EL (cell line): ENCODE measurements around the gene NFKBIE.

ENCODE experiments used
- DNase-seq: peaks from one replicate; pipeline ENCODE4 v3.0.0-alpha.2; 2016

The NFKBIE gene

DNA sequence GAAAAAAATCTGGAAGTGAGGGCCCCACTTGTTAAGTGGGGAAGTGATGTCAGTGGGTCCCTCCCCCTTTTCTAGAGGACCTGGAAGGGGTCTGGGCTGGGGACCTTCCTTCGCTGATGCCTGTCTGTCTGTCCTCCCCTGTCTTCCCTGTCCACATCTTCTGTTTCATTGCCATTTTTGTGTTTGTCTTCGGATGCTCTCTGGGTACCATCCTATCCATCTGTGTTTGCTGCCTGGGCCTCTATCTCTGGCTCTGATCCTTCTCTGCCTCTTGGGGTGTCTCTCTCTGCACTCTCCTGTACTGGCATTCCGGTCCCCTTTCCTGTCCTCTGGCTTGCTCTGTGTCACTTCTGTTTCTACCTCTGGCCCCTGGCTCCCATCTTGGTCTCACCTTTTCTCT lies 7.2 kb upstream of the NFKBIE start:
- DNase-seq, result no peak

DNA sequence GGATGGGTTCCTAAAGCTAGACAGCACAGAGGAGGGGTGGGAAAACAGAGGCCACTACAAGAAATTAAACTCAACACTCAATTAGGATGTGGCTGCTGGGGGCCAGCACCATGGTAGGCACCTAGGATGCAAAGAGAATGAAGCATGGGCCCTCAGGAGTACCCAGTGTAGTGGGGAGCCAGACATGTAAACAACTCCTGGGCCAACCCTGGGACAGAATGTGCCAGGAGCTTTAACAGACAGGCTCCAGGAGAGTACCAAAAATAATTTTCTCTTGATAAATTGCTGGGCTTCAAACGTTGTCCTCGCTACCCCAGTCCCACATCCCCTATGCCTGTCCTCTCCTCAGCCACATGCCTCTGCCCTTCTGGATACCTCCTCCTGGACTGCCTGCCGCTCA lies 6.6 kb upstream of the NFKBIE start:
- DNase-seq, result no peak

GRCh38 chr6:44271406-44271723 lies 6.0 kb upstream of the NFKBIE start:
- no peak for DNase-seq

DNA sequence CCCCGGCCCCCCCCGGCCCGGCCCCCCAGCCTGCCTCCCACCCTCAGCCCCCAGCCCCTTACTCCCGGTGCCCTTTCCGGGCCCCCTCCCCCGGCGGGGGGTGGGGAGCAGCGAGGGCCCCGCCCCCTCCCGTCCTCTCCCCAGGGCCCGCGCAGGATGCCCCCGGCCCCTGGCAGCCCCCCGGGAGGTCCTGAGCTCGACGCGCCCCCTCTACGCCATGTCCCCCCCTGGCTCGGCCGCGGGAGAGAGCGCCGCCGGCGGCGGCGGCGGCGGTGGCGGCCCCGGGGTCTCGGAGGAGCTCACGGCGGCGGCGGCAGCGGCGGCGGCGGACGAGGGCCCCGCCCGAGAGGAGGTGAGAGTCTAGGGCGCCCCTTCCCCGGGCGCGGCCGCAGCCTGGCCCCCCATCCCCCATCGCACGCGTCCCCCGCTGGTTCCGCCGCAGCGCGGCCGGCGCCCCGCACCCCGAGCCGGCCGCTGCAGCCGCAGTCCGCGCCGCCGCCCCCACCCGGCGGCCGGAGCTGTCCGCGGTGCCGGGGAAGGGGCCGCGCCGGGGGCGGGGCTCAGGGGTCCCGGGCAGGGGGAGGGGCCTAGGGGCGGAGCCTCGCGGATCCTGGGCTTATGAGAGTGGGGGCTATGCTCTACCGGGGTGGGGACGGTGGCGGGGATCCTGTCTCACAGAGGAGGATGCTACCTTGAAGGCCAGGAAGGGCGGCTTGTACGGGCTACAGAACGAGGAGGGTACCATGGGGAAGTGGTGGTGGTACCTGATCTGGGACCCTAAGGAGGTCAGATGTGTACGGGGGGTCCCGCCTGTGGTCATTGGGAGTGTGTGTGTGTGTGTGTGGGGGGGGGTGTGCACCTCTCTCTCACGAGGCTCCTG lies 5.4 kb upstream of the NFKBIE start:
- DNase-seq, result no peak

DNA sequence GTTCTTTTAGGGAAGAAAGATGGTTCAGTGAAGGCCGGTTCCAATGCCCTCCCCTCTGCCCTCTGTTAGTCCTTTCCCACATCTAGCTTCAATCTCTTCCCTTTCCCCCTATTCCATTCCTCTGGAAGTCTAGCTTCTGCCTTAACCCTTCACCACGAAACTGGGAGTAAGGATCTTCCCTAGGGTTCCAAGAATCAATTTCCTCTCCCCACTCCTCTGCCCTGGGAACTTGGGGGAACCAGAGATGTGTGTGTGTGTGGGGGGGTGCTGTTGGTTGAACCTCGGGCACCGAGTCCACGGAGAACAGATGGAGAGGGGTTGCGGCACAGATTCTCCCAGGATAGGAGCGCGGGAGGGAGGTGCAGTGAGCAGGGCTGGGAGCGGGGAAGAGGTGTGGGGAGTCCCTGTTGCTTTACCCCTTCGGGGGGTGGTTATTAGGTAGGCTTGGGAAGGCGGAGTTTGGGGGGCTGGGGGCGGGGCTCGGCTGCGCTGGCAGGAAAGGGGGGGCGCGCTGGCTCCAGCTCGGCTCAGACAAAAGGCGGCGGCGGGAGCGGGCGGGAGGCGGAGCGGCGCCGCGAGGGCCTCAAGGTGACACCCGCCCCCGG lies 4.7 kb upstream of the NFKBIE start, which contains the start of gene TMEM151B:
TMEM151B (plus strand) TSS at position 530 of the 605 bp plus-strand sequence. CDS start 293 bp downstream, outside the sequence.
- no peak for DNase-seq

DNA sequence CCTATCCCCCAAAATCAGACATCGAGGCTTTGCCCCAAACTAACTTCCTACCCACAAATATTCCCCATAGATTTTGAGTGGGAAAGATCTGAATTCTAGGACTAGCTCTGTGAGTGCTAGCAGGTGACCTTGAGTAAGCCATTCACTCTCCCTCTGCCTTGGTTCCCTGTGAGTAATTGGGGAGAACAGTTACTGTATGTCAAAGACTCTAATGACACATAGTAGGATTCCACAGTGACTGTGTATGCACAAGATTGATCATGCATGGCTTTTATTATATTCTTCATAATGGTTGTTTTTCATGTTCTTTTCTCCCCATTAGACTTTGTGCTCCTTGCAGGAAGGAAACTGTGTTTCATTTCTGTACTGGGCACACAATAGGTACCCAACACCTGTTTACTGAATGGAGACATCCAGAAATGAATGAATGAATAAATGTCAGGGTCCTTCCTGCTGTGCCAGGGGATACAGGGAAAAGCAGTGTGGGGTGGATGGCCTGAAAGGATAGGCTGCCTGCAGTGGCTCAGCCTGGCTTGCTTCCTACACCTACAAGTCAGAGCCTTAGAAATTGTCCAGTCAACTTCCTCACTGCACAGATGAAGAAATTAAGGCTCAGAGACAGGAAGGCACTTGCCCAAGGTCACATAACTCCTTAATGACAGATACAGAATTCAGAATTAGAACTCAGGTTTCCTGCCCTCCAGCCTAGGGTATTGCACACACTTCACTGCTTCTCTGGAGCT lies 4.0 kb upstream of the NFKBIE start:
- DNase-seq, result no peak

GRCh38 chr6:44268095-44268628 lies 2.8 kb upstream of the NFKBIE start:
- DNase-seq, result no peak

DNA sequence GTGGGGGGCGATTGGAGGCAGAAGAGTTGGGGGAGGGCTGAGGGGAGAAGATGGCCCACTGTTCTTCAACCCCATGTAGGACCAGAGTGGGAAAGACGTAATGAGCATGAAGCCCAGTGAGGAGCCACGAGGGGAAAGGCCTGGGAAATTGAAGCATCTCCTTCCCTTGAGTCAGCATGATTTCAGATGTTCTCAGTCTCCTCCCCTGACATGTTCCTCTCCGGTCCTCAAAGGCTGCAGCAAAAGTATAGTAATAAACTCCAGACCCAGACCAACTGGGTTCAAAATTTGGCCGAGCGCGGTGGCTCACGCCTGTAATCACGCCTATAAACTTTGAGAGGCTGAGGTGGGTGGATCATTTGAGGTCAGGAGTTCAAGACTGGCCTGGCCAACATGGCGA lies 1.9 kb upstream of the NFKBIE start:
- DNase-seq, result no peak

GRCh38 chr6:44266347-44266746 lies 996 bp upstream of the NFKBIE start:
- no peak for DNase-seq

GRCh38 chr6:44265722-44266233 lies 427 bp upstream of the NFKBIE start:
- no peak for DNase-seq

- DNase-seq, result no peak
Measured at GRCh38 chr6:44264154-44265006, 971 bp downstream of the NFKBIE start.

- DNase-seq, result peak; percentile 71
Measured at GRCh38 chr6:44263354-44264100, 1.8 kb downstream of the NFKBIE start.

DNA sequence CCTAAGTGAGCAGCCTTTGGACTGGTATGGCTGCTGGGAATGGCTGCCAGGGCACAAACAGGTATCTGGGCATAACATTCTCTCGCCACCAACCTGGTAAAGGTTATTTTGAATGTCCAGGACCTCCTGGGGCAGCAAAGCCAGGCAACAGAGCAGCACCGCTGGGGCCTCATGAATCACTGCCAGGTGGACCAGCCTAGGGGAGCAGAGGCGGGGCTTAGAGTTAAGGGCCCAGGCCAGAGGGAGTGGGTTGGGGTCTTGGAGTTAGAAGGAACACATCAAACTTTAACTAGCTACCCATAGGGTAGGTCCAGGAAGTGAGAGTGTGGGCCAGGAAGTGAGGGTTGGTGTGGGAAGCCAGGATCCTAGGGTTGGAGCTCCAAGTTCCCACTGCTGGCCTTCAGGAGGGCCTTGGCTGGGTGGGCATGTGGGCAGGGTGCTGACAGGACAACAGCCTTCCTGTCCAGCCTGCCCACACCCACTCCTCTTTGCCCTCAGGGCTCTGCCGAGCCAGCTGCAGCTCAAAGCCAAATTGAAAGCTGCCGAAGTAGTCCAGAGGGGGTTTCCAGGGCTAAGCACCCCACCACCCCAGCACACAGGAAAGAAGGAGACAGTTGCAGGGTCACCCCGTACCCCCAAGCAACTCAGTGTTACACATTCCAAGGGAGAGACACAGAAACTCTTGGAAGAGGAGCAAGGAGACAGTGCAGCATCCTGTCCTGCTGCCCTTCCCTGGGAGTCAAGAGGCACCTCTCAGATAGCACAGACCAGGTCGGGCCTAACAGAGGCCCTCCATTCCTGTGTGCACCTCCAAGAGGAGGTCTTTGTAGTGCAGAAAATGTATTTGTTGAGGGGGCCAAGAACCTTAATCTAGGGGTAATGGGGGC lies 2.6 kb downstream of the NFKBIE start:
- no peak for DNase-seq

DNA sequence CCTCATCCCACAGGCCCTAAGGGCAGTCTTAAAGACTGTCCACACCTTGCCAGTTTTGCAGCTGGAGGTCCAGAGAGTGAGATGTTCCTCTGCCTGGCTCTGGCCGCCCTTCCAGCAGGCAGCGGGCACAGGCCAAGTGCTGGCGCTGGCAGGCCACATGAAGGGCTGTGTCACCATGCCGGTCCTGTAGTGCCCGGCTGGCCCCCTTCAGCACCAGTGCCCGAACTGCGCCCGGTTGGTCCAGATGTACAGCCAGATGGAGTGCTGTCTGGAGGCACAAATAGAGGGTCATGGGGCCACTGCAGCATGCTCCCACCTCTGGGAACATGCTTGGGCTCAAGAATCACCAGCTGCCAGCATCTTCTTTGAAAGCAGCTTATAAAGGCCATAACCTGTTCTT lies 3.8 kb downstream of the NFKBIE start:
- no peak for DNase-seq

GRCh38 chr6:44260451-44261297 lies 4.7 kb downstream of the NFKBIE start:
- DNase-seq, result no peak

- DNase-seq, result no peak
Measured at GRCh38 chr6:44260011-44260410, 5.3 kb downstream of the NFKBIE start.

DNA sequence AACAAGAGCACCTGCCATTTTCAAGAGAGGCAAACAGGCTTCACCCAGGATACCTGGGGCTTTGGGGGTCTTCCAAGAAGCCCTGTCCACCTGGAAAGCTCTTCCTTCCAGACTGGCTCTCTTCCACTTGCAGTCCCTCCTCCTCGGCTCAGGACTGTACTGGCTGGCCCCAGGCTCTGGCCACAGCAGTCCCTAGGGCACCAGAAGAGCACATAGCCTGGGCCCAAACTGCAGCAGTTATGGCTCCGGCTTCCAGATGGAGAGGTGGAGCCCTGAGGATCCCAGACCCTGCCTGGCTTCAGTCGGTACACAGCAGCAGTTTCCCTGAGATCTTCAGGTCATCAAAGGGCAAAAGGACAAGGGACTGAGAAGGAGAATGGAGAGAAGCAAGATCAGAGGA lies 6.4 kb downstream of the NFKBIE start:
- no peak for DNase-seq

- DNase-seq, result no peak
Measured at GRCh38 chr6:44258325-44258863, 7.0 kb downstream of the NFKBIE start.

DNA sequence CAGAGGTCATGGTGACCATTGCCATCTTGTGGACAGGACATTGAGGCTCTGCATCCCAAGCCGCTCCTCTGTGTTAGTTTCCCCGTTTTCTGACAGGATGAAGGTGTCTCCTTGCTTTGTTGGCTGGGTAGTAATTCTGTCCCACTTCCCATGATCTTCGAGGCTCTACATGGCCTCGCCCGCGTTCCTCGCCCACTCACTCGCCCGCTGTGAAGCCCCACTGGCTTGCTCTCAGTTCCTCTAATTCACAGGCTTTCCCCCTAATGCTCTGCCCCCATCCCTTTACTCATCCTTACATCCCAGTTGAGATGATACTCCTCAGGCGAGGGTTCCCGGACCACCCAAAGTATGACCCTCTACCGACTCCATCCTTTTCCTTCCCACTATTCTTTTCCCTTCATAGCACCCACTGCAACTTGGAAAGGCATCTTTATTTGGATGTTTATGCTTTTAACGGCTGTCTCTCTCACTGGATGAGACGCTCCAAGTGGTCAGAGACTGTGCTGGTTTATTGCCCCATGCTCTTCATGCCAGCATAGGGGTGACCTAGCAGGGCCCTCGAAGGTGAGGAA lies 7.5 kb downstream of the NFKBIE start:
- DNase-seq, result no peak
